A172 (cell line): ENCODE results near the gene PCDHA11. TPM values are rescaled to one million over a fixed set of nuclear protein-coding genes. Genes with fewer than 3 reads are reported as not detected.
A peak's percentile ranks its signal among the peaks of the same experiment; 100 is the strongest.
"Not testable (repeated sequence)": the region's sequence is repeated elsewhere in the genome, so short reads cannot be mapped to it uniquely, and the experiment has no call there.

ENCODE experiments used
- DNase-seq: peaks from one replicate; pipeline ENCODE4 v3.0.0-alpha.2; 2015; ENCODE audit warnings: low spot score
- total RNA-seq: library from RNA; depleted of rRNA; stranded (reverse); fragments of >200 nt; shearing (Covaris generic); gene quantifications from 2 replicates; pipeline ENCODE4 v1.2.3, GENCODE V29; 2014; rRNA removed

The PCDHA11 gene, protein sequence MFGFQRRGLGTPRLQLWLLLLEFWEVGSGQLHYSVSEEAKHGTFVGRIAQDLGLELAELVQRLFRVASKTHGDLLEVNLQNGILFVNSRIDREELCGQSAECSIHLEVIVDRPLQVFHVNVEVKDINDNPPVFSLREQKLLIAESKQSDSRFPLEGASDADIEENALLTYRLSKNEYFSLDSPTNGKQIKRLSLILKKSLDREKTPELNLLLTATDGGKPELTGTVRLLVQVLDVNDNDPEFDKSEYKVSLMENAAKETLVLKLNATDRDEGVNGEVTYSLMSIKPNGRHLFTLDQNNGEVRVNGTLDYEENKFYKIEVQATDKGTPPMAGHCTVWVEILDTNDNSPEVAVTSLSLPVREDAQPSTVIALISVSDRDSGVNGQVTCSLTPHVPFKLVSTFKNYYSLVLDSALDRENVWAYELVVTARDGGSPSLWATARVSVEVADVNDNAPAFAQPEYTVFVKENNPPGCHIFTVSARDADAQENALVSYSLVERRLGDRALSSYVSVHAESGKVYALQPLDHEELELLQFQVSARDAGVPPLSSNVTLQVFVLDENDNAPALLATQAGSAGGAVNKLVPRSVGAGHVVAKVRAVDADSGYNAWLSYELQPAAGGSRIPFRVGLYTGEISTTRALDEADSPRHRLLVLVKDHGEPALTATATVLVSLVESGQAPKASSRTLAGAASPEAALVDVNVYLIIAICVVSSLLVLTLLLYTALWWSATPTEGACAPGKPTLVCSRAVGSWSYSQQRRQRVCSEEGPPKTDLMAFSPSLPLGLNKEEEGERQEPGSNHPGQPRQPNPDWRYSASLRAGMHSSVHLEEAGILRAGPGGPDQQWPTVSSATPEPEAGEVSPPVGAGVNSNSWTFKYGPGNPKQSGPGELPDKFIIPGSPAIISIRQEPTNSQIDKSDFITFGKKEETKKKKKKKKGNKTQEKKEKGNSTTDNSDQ
- total RNA-seq: 0.10 TPM in 1 of 2 replicates, not detected in the other

DNA sequence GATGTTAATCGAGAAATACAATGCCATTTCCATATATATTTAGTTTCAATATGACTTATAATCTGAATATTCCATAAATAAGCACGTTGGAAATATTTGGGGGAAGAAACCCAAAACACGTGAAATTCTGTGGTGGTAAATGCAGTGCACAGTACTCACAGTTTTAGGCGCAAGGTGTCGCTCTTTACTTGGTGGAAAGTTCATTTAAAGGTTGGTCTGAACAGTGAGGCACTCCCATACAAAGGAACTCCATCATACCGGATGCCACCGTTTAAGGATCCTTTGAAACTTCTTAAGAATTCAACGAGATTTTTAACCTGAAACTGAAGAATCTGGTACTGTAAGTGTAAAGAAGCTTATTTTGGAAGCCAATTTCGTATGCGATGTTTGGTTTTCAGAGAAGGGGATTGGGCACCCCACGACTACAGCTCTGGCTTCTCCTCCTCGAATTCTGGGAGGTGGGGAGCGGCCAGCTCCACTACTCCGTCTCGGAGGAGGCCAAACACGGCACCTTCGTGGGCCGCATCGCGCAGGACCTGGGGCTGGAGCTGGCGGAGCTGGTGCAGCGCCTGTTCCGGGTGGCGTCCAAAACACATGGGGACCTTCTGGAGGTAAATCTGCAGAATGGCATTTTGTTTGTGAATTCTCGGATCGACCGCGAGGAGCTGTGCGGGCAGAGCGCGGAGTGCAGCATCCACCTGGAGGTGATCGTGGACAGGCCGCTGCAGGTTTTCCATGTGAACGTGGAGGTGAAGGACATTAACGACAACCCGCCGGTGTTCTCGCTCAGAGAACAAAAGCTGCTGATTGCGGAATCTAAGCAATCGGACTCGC is at the start of gene PCDHA11:
Gene PCDHA11, plus strand, starts transcription at position 237 of the 834 bp plus-strand sequence. Its CDS starts 147 bp downstream, at position 384.
- no peak for DNase-seq

GRCh38 chr5:140821375-140822280 is 47.1 kb upstream of the PCDHA11 start, which contains the start of gene PCDHA5:
PCDHA5 (plus strand) TSS chr5:140821613.
- no peak for DNase-seq

DNA sequence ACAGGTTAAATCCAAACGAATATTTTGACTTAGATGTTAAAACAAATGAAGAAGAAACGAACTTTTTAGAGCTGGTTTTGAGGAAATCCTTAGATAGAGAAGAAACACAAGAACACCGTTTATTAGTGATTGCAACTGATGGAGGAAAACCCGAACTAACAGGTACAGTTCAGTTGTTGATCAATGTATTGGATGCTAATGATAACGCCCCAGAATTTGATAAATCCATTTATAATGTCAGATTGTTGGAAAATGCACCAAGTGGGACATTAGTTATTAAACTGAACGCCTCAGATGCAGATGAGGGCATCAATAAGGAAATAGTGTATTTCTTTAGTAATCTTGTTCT is 46.5 kb upstream of the PCDHA11 start:
- no peak for DNase-seq

GRCh38 chr5:140822969-140823368 is 45.8 kb upstream of the PCDHA11 start:
- not testable (repeated sequence) for DNase-seq

DNA sequence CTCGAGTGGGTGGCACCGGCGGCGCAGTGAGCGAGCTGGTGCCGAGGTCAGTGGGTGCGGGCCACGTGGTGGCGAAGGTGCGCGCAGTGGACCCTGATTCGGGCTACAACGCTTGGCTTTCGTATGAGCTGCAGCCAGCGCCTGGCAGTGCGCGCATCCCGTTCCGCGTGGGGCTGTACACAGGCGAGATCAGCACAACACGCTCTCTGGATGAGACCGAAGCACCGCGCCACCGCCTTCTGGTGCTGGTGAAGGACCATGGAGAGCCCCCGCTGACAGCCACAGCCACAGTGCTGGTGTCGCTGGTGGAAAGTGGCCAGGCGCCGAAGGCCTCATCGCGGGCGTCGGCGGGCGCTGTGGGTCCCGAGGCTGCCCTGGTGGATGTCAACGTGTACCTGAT is 45.3 kb upstream of the PCDHA11 start:
- no peak for DNase-seq

- no peak for DNase-seq
Observed at GRCh38 chr5:140827704-140828361, 40.9 kb upstream of the PCDHA11 start, which contains the start of gene PCDHA6. PCDHA6 (plus strand) TSS chr5:140827960; CDS start chr5:140828092, 132 bp downstream.

DNA sequence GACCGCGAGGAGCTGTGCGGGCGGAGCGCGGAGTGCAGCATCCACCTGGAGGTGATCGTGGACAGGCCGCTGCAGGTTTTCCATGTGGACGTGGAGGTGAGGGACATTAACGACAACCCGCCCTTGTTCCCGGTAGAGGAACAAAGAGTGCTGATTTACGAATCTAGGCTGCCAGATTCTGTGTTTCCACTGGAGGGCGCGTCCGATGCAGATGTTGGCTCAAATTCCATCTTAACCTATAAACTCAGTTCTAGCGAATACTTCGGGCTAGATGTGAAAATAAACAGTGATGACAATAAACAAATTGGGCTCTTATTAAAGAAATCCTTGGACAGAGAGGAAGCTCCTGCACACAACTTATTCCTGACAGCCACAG is 40.4 kb upstream of the PCDHA11 start:
- no peak for DNase-seq

- DNase-seq: not testable (repeated sequence)
Observed at GRCh38 chr5:140829511-140830501, 39.0 kb upstream of the PCDHA11 start.

GRCh38 chr5:140833993-140834392 is 34.8 kb upstream of the PCDHA11 start, which contains the start of gene PCDHA7:
PCDHA7 (plus strand) TSS chr5:140834269; CDS start chr5:140834384, 115 bp downstream.
- peak; percentile 8 for DNase-seq

DNA sequence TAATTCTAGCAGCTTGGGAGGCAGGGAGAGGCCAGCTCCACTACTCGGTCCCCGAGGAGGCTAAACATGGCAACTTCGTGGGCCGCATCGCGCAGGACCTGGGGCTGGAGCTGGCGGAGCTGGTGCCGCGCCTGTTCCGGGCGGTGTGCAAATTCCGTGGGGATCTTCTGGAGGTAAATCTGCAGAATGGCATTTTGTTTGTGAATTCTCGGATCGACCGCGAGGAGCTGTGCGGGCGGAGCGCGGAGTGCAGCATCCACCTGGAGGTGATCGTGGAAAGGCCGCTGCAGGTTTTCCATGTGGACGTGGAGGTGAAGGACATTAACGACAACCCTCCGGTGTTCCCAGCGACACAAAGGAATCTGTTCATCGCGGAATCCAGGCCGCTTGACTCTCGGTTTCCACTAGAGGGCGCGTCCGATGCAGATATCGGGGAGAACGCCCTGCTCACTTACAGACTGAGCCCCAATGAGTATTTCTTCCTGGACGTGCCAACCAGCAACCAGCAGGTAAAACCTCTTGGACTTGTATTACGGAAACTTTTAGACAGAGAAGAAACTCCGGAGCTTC is 34.2 kb upstream of the PCDHA11 start:
- not testable (repeated sequence) for DNase-seq

GRCh38 chr5:140835622-140836510 is 32.9 kb upstream of the PCDHA11 start:
- DNase-seq: no peak

DNA sequence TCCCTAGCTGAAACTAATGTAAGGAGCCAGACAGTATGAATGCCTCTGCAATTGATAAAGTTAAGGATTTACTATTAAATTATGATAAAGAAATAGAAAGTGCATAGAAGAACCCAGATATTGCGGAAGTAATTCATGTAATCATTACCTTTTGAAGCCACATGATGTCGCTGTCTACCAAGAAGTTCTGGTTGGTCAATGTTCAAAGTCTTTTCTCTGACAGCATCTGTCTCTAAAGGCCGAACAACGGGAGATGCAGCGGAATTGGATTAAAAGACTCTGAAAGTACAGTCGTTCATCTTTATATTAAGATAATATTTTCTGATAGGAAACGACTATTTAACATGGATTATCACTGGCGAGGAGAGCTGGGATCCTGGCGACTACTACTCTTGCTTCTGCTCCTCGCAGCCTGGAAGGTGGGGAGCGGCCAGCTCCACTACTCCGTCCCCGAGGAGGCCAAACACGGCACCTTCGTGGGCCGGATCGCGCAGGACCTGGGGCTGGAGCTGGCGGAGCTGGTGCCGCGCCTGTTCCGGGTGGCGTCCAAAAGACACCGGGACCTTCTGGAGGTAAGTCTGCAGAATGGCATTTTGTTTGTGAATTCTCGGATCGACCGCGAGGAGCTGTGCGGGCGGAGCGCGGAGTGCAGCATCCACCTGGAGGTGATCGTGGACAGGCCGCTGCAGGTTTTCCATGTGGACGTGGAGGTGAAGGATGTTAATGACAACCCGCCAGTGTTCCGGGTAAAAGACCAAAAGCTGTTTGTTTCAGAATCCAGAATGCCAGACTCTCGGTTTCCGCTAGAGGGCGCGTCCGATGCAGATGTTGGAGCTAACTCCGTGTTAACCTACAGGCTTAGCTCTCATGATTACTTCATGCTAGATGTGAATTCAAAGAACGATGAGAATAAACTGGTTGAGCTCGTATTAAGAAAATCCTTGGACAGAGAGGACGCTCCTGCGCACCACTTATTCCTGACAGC is 27.5 kb upstream of the PCDHA11 start, which contains the start of gene PCDHA8:
Gene PCDHA8, plus strand, starts transcription at position 210 of the 985 bp plus-strand sequence. Its CDS starts 135 bp downstream, at position 345.
- DNase-seq: peak; percentile 37

DNA sequence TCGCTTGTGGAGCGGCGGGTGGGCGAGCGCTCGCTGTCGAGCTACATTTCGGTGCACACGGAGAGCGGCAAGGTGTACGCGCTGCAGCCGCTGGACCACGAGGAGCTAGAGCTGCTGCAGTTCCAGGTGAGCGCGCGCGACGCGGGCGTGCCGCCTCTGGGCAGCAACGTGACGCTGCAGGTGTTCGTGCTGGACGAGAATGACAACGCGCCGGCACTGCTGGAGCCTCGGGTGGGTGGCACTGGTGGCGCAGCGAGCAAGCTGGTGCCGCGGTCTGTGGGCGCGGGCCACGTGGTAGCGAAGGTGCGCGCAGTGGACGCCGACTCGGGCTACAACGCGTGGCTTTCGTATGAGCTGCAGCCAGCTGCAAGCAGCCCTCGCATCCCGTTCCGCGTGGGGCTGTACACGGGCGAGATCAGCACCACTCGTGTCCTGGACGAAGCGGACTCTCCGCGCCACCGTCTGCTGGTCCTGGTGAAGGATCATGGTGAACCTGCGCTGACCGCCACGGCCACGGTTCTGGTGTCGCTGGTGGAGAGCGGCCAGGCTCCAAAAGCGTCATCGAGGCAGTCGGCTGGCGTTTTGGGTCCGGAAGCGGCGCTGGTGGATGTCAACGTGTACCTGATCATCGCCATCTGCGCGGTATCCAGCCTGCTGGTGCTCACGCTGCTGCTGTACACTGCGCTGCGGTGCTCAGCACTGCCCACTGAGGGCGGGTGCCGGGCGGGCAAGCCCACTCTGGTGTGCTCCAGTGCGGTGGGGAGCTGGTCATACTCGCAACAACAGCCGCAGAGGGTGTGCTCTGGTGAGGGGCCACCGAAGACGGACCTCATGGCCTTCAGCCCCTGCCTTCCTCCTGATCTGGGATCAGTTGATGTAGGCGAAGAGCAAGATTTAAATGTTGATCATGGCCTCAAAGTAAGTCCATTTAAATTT is 25.7 kb upstream of the PCDHA11 start:
- DNase-seq: no peak
